GM12878 (cell line): ENCODE measurements around the gene RGS19. TPM values are rescaled to one million over a fixed set of nuclear protein-coding genes. Genes with fewer than 3 reads are reported as not detected.
A peak's percentile ranks its signal among the peaks of the same experiment; 100 is the strongest.

Experiments
- BACH1 ChIP-seq: fragments of 450-650 bp; IDR thresholded peaks from 2 replicates; pipeline ENCODE4 v1.6.1; 2017; ENCODE audit warnings: mild to moderate bottlenecking, borderline replicate concordance
- BHLHE40 ChIP-seq, 2 experiments: fragments of 450-650 bp in 1 of 2; IDR thresholded peaks; 2 replicates each; pipeline ENCODE4 v1.6.1; 2011 to 2017; ENCODE audit warnings: low read depth in 2 of 2, borderline replicate concordance in 1 of 2, improper control_type of control experiment in 1 of 2, low read length in 1 of 2, mild to moderate bottlenecking in 1 of 2
- BMI1 ChIP-seq: fragments of 450-650 bp; IDR thresholded peaks from 2 replicates; pipeline ENCODE4 v1.6.1; 2016; ENCODE audit warnings: mild to moderate bottlenecking, moderate library complexity, borderline replicate concordance
- CTCF ChIP-seq, 3 experiments: IDR thresholded peaks in 2 of 3; conservative IDR thresholded peaks in 1 of 3; 2 replicates each; pipeline ENCODE4 v1.5.1; 2011; ENCODE audit warnings: low read depth in 3 of 3, low read length in 3 of 3, mild to moderate bottlenecking in 3 of 3, control low read depth in 2 of 3, moderate library complexity in 2 of 3, inconsistent platforms in 1 of 3, mixed read lengths in 1 of 3; ENCODE audit not compliant: control insufficient read depth in 2 of 3, insufficient read depth in 1 of 3; ENCODE audit errors: extremely low read depth in 1 of 3
- GATAD2B ChIP-seq: fragments of 450-650 bp; conservative IDR thresholded peaks from 2 replicates; pipeline ENCODE4 v1.6.1; 2017; ENCODE audit warnings: low read depth, mild to moderate bottlenecking, moderate library complexity
- IKZF1 ChIP-seq: fragments of 450-650 bp; conservative IDR thresholded peaks from 2 replicates; pipeline ENCODE4 v1.6.1; 2017; ENCODE audit warnings: antibody characterized with exemption, mild to moderate bottlenecking
- MEF2B ChIP-seq: fragments of 450-650 bp; IDR thresholded peaks from 2 replicates; pipeline ENCODE4 v1.6.1; 2018; ENCODE audit warnings: mild to moderate bottlenecking, moderate library complexity; ENCODE audit not compliant: partially characterized antibody, poor library complexity, severe bottlenecking
- RUNX3 ChIP-seq: IDR thresholded peaks from 2 replicates; pipeline ENCODE4 v1.6.1; 2012; ENCODE audit warnings: low read length, inconsistent platforms
- polyA plus RNA-seq, 11 experiments: library from polyadenylated mRNA; depleted of rRNA in 4 of 11; unstranded in 6 of 11; stranded (reverse) in 5 of 11; fragments of >200 nt; fragmentation: Nextera tagmentation in 4 of 11; fragmentation: Illumina TruSeq in 1 of 11; extraction: Ambion mirVana in 4 of 11; extraction: Trizol in 1 of 11; gene quantifications; 1 replicate in 1 of 11; 2 replicates in 10 of 11; pipeline versions ENCODE4 v1.2.1 to v1.2.3, GENCODE V29; 2011 to 2016; ENCODE audit warnings: inconsistent platforms in 2 of 11, missing spikeins in 2 of 11, low read depth in 1 of 11
- total RNA-seq, 4 experiments: library from RNA; depleted of rRNA in 3 of 4; stranded (reverse); fragments of >200 nt in 3 of 4; fragmentation: Illumina TruSeq in 1 of 4; extraction: Trizol in 1 of 4; gene quantifications; 2 replicates each; pipeline versions ENCODE4 v1.2.1 to v1.2.3, GENCODE V29; 2013 to 2021
- TF ChIP-seq, protein P1 (sequence below): fragments of 450-650 bp; IDR thresholded peaks from 2 replicates; pipeline ENCODE4 v1.6.1; 2018; ENCODE audit warnings: mild to moderate bottlenecking, low read depth, moderate library complexity; ENCODE audit not compliant: partially characterized antibody

The RGS19 gene
- total and polyA plus RNA-seq, 10 of the 15 experiments (the other 5 are each of a cell fraction or from before 2014, with no cell fraction given), result 0.82 to 62.4 (median 39.8) TPM

GRCh38 chr20:64101731-64102621 lies 22.7 kb upstream of the RGS19 start (continued):
- TF ChIP-seq CTCF (IDR thresholded peaks at IDR 0.05 in 2 of 3, conservative IDR thresholded peaks at IDR 0.05 in 1 of 3; ENCODE audit: control insufficient read depth in 2 of 3, extremely low read depth in 1 of 3, insufficient read depth in 1 of 3, low read depth in 3 of 3, low read length in 3 of 3), result peak; percentile 60 to 83 (median 76)
- TF ChIP-seq BHLHE40 (IDR thresholded peaks at IDR 0.05; ENCODE audit: borderline replicate concordance in 1 of 2, low read depth in 2 of 2, low read length in 1 of 2), result peak; percentile 31 to 51; a peak in 2 of 4 replicates
- no peak for TF ChIP-seq RUNX3
- peak; percentile 43; the same call in 1 of the 2 replicates for TF ChIP-seq IKZF1
- 0 out of 2 replicates have a peak, but pooled peaks have one; percentile 11 for TF ChIP-seq BACH1
- peak; percentile 44 for TF ChIP-seq MEF2B
- TF ChIP-seq, protein P1, sequence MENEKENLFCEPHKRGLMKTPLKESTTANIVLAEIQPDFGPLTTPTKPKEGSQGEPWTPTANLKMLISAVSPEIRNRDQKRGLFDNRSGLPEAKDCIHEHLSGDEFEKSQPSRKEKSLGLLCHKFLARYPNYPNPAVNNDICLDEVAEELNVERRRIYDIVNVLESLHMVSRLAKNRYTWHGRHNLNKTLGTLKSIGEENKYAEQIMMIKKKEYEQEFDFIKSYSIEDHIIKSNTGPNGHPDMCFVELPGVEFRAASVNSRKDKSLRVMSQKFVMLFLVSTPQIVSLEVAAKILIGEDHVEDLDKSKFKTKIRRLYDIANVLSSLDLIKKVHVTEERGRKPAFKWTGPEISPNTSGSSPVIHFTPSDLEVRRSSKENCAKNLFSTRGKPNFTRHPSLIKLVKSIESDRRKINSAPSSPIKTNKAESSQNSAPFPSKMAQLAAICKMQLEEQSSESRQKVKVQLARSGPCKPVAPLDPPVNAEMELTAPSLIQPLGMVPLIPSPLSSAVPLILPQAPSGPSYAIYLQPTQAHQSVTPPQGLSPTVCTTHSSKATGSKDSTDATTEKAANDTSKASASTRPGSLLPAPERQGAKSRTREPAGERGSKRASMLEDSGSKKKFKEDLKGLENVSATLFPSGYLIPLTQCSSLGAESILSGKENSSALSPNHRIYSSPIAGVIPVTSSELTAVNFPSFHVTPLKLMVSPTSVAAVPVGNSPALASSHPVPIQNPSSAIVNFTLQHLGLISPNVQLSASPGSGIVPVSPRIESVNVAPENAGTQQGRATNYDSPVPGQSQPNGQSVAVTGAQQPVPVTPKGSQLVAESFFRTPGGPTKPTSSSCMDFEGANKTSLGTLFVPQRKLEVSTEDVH, result no peak
- no peak for TF ChIP-seq BMI1
- TF ChIP-seq GATAD2B, result peak; percentile 84; the same call in 1 of the 2 replicates
